AG08395 (cell line): Measurements from ENCODE around the gene JOSD2.

Experiments used
- DNase-seq: peaks from one replicate; pipeline ENCODE4 v3.0.0; 2012; ENCODE audit warnings: mixed read lengths, low spot score

Gene JOSD2

DNA sequence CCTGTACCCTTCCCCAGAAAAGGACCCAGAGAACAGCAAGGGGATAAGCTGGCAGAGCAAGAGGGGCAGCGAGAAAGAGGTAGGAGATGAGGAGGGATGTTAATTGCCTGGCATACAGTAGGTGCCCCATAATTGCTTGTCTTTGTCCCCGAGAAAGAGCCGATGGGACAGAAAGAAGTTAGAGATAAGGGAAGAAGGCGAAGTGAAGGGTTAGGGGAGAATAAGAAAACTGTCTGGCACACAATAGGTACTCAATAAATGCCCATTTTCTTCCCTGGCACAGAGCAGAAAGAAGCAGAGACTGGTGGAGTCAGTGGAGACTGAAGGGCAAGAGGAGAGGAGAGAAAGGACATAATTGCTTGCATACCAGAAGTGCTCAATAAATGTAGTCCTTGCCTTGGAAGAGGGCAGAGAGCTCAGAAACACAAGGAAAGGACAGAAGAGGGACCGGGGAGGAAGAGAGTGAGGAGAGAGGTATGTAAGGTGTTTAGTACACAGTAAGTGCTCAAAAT, 15.9 kb downstream of the JOSD2 start:
- DNase-seq = no peak

DNA sequence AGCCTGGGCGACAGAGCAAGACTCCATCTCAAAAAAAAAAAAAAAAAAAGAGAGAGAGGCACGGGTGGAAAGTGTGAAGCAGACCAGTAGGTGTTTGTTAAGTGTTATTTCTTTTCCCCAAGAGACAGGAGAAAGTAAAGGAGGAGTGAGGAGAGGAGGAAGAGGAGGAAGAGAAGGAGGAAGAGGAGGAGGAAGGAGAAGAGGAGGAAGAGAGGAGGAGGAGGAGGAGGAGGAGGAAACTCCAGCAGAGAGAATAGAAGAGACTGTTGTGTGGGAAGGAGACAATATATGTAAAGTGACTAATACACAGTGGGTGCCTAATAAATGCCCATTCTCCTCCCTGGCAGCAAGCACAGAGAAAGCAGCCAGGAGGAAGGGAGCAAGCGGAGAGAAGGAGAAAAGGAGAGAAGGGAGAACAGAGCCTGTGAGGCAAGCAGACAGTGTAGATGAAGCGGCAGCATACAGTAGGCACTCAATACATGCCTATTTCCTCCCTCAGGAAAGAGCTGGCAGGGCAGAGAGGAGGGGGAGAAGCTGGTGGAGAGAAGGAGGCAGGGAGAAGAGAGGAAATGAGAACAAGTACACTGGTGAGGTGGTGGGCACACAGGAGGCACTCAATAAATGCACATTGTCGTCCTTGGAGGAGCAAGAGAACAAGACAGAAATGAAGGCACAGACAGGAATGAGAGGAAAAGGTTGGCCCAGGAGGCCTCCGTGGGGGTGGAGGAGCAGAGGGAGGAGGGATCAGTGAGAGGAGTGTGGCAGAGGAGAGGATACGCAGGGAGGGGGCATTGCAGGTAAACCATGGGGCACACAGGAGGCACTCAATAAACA, 16.6 kb downstream of the JOSD2 start:
- no peak for DNase-seq

- DNase-seq = no peak
Observed at GRCh38 chr19:50493171-50493570, 17.8 kb downstream of the JOSD2 start.

DNA sequence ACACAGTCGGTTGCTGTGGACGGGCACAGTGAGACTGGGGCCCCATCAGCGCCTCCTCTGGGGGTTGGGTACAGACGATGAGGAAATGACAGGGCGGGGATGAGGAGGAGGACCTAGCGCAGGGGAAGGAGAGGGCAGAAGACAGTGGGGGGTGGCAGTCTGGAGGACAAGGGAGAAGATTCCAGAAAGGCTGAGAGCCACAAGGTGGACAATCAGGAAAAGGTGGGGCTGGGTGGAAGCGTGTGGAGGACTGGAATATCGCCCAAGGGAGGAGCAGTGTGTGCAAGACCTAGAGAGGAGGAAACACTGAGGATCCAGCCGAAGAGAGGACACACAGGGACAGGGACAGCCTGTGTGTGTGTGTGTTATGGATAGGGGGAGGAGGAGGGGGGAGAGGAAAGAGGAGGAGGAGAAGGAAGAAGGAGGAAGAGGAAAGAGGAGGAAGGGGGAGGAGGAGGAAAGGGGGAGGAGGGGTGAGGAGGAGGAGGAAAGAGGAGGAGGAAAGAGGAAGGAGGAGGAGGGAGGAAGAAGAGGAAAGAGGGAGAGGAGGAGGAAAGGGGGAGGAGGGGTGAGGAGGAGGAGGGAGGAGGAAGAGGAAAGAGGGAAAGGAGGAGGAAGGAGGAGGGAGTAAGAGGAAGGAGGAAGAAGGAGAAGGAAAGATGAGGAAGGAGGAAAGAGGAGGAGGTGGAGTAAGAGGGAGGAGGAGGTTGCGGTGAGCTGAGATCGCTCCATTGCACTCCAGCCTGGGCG, 18.5 kb downstream of the JOSD2 start:
- DNase-seq = no peak

- DNase-seq = no peak
Observed at GRCh38 chr19:50490991-50491472, 20.0 kb downstream of the JOSD2 start.

DNA sequence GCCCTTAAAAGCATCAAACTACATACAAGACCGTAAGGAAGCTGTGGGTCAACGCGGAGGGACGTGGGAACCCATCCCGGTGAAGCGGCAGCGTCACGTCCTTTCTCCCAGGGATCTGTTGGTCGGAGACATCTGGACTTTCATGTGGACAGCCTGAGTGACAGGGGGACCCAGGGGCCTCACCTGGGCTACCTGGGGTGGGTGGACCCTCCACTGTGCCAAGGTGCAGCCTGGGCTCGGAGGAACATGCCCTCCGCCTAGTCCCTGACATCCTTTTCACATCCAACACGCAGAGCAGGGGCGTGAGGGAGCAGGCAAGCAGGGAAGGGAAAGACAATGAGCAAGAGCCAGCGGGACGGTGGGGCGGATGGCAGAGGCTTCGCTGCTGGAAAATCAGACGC, 20.6 kb downstream of the JOSD2 start:
- no peak for DNase-seq

- no peak for DNase-seq
Observed at GRCh38 chr19:50489461-50490011, 21.5 kb downstream of the JOSD2 start.

DNA sequence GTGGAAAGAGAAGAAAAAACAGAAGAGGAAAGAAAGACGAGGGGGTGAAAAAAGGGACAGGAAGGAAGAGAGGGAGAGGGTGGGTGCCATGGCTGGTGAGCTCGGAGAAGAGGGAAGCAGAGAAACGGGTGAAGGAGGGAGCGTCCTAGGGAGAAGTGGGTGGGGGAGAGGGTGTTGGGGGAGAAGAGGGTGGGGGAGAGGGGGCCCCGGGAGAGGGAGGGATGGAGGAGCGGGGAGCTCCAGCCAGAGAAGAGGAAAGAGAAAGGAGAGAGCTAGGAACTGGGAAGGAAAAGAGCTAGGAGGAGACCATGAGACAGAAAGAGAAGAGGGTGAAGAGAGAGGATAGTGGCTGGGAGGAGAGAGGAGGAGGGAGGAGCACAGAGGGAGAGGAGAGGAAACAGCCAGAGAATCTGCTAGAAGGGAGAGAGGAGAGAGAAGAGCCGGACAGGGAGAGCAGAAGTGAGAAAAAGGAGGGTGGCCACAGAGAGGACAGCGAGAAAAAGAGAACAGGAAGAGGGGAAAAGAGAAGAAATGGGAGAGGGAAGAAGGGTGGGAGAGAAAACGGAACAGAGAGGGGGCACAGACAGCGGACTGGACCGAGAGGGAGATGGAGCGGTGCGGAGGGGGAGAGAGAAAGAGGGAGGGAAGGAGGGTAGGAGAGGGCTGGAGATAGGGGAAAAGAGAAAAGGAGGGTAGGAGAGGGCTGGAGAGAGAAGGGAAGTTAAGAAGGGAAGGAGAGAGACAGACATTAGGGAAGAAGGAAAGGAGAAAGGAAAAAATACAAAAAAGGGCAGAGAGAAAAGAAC, 22.4 kb downstream of the JOSD2 start:
- no peak for DNase-seq

DNA sequence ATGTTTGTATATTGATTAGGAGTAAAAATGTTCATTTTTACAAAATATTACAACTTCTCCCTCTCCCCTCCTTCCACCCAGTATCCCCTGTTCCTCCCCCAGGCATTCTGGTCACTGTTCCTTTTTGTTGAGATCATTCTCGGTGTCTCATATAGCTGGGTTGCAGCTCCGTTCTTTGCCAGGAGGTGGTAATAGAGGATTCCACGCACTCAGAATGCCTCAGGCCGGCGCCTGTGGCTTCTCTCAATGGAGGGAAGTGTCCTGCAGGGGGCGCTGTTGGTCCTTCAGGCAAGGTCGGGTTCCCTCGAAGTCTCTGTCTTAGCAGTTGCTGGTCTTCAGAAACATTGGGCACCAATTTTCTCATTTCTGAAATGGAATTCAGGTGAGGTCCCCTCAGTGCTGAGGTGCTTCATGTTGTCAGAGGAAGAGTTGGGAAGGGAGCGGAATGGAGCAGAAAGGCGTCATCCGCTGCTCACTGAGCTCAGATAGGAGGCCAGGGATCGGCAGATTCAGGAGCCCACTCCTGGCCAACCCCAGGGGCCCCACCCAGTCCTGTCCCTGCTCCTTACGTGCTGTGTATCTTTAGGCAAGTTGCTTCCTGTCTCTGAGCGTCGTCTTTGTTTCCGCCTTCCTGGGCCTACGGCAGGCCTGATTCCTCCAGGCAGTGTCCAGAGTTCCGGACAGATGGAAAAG, 24.0 kb downstream of the JOSD2 start:
- no peak for DNase-seq

GRCh38 chr19:50485284-50485955, 25.6 kb downstream of the JOSD2 start:
- DNase-seq = no peak

- DNase-seq = no peak
Observed at GRCh38 chr19:50482916-50483315, 28.1 kb downstream of the JOSD2 start.

DNA sequence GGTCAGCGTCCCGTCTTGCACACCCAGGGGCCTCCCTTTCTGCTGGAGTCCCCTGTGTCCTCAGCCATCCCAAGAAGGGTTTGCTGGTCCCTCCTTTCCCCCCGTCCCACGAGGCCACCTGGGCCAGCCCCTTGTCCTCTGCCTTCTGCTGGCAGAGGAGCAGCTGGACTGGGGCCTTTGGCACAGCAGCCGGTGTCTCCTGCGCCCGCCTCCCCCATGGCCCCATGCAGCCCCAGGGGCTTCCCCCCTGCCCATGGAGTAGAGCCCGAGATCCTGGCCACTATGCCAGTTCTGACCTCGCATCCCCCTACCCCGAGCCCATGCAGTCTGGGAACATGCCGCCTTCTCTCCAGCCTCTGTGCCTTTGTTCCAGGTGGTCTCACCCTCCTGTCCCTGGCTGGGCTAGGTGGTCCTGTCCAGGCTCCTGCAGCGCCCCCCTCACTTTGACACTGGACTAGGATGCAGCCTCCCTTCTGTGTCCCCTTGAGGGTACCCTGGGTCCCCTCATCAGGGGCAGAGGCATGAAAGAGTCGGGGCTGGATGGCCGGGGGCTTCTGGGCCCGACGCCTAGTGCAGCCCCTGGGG, 28.6 kb downstream of the JOSD2 start:
- DNase-seq = no peak

- no peak for DNase-seq
Observed at GRCh38 chr19:50481351-50482149, 29.4 kb downstream of the JOSD2 start.

- DNase-seq = no peak
Observed at GRCh38 chr19:50480281-50481111, 30.5 kb downstream of the JOSD2 start.

GRCh38 chr19:50479761-50480251, 31.2 kb downstream of the JOSD2 start:
- DNase-seq = no peak

DNA sequence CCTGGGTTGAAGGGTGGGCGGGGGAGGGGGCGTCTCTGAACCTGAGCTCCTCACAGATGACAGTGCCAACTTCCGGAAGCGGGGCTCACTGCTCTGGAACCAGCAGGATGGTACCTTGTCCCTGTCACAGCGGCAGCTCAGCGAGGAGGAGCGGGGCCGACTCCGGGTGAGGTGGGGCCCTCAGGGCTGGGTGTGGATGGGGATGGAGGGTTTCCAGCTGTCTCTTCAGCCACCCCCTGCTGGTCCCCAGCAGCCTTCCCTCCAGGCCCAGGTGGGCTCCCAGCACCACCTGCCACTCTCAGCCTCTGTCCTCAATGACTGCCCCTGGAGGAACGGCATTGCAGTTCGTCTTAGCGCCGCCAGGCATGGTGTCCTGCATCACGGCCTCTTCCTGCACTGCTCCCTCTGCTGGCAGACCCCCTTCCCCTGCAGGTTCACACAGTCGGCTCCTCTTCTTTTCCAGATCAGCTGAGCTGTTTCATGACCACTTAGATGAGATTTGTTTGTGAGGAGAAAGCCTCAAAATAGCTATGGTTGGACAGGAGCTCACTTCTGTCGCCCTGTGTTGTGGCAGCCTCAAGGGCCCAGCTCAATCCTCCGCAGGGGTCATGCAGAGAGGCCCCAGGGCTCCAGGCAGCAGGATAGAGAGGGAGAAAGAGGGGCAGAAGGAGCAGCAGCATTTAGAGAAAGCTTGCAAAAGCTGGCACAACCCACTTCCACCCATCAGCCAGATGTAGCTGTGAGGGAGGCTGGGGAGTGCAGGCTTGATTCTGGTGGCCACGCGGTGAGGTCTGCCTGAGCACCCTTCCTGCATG, 31.9 kb downstream of the JOSD2 start:
- DNase-seq = peak; percentile 41

GRCh38 chr19:50477751-50478515, 33.1 kb downstream of the JOSD2 start:
- DNase-seq = no peak
